Activated naive CD4-positive, alpha-beta T cell treated with anti-CD3 and anti-CD28 coated beads, Interleukin-2, amount 10 ng/mL, durations not matched to agents 7 days and 5 days (primary cell): ENCODE measurements around the gene IKZF1.

Experiments
- CTCF ChIA-PET: fragments of 350-600 bp; sonication (Branson Sonifier 250); formaldehyde crosslinking; loops from one replicate; lab custom pipeline; 2021; ENCODE audit warnings: antibody characterized with exemption; lab: Charles Lee
- DNase-seq: peaks from one replicate; pipeline ENCODE4 v3.0.0-alpha.2; 2020
- H3K27ac Mint-ChIP-seq: one replicate; pipeline ENCODE4 v1.8.0; 2021; ENCODE audit warnings: mild to moderate bottlenecking, moderate library complexity, mixed read lengths
- H3K27me3 Mint-ChIP-seq: one replicate; pipeline ENCODE4 v1.8.0; 2021; ENCODE audit warnings: mild to moderate bottlenecking, mixed read lengths
- H3K36me3 Mint-ChIP-seq: one replicate; pipeline ENCODE4 v1.8.0; 2021; ENCODE audit warnings: mixed read lengths
- H3K4me1 Mint-ChIP-seq: one replicate; pipeline ENCODE4 v1.8.0; 2021; ENCODE audit warnings: mixed read lengths
- H3K4me3 Mint-ChIP-seq: one replicate; pipeline ENCODE4 v1.8.0; 2021; ENCODE audit warnings: mild to moderate bottlenecking, moderate library complexity, mixed read lengths
- H3K9me3 Mint-ChIP-seq: one replicate; pipeline ENCODE4 v1.8.0; 2021; ENCODE audit warnings: mixed read lengths

Gene IKZF1

DNA sequence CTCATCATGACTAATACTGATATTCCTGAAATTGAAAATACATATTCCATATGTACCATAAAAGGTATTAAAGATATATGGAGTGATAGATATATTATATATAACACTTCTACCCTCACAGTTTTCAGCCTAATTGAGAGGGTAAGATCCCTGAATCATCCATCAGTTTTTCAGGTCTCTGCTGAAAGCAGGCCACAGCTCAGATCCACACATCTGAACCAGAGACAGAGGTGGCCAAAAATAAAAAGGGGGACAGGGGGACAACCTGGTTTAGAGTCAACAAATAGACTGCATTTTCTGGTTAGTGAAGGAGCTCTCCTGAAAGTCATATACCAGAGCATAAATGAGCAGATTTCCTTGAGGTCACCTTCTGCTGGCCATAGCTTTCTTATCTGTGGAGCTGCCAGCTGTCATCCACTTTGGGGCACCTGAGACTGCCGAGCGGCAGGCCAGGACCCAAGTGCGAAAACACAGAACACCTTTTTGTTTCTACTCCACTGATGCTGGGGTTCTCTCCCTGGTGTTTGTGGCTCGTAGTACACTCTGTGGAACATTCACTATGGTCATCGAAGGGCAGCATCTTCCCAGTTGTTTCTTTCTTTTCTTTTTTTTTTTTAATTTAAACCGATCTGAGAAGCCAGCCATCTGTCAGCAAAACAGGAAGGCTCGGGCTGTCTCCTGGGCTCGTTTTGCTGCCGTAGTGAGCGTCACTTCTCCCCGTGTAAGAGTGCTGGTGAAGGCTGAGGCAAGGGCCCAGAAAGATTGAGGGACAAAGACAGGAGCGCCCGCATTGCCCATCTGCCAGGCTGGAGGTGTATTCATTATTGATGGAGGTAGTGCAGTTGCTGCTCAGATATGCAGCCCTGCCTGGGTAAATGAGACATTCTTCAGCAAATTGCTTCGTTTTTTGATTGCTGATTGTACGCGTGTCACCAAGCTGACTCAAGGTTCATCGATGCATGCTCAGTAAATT, 13.5 kb downstream of the IKZF1 start:
- Mint-ChIP-seq H3K27me3 (no peaks in the 10 kb centered on the region), H3K27ac (peak overlapping the region; percentile 99), H3K4me3 (peak overlapping the region; percentile 99), H3K36me3 (peaks cover 83% of the 10 kb centered on the region), H3K9me3 (no peaks in the 10 kb centered on the region), H3K4me1 (peaks cover 96% of the 10 kb centered on the region)
- DNase-seq: peak; percentile 61
- CTCF ChIA-PET: interaction anchor here (0.6 to 3.6 kb wide), 15 partner anchors 7 to 112 kb away, joined by 3 to 20 read pairs (median 3); partner anchors contain the start of gene IKZF1

DNA sequence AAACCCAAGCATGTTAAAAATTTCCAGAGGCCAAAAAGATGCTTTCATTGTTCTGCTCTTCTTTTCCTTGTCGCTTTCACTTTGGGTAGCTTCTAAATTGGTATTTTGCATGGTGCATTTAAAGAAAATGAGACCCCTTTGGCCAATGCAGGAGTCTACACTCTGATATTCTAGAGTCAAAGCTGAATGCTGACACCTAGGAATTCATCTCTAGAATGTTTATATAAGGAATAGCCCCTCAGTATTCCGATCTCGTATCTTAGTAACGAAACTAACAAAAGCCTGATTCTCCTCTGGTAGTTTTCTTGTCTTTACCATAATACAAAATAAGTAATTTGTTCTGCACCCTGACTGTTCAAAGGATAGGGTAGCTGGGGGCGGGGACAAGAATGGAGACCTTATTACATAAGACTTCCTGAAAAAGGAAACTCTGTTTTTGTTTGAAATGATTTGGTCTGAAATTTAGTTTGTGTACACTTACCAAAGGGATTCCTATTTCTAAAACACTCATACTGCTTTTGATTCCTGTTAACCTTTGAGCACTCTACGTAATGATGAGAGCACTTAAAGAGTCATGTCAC, 17.1 kb downstream of the IKZF1 start:
- Mint-ChIP-seq H3K4me1 (peaks cover 94% of the 10 kb centered on the region), H3K4me3 (peak overlapping the region; percentile 53), H3K27me3 (no peaks in the 10 kb centered on the region), H3K9me3 (no peaks in the 10 kb centered on the region), H3K36me3 (peaks cover 77% of the 10 kb centered on the region), H3K27ac (peak overlapping the region; percentile 84)
- CTCF ChIA-PET: interaction anchor here (0.7 to 2.6 kb wide), 5 partner anchors 9 to 119 kb away, joined by 3 to 13 read pairs (median 5); no protein-coding TSS in a partner anchor
- peak; percentile 67 for DNase-seq

DNA sequence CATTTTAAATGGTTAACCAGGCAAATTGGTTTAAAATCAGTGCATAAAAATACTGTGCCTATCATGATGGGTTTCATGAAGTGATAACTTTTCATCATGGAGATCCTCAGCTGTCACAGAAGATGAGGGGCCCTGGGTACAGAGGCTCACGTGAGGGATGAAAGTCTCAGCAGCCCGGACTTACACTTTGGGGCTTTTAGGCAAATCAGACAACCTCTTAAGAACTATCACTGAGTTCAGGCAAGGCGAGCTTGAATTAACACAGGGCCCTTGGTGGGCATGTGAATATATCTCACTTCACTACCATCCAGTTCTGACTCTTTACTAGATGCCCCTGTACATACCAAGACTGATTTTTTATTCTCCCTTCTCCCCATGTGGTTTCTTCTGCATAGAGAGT, 19.6 kb downstream of the IKZF1 start:
- CTCF ChIA-PET: no interaction called here

DNA sequence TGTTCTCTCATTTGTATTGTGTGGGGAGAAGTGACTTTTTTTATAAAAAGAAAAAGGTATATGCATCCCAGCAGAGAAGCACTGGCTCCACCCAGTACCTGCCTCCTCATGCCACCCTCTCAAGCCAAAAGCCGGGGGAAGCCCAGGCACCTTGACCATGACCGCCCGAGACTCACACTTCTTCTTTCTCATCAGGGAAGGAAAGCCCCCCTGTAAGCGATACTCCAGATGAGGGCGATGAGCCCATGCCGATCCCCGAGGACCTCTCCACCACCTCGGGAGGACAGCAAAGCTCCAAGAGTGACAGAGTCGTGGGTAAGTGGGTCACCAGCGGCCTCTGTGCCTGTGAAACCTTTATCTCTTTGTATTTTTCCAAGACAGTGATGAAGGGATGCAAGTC, 22.9 kb downstream of the IKZF1 start:
- H3K27ac Mint-ChIP-seq: peak overlapping the region; percentile 49
- H3K27me3 Mint-ChIP-seq: no peaks in the 10 kb centered on the region
- H3K9me3 Mint-ChIP-seq: no peaks in the 10 kb centered on the region
- peaks cover 79% of the 10 kb centered on the region for H3K36me3 Mint-ChIP-seq
- peaks cover 64% of the 10 kb centered on the region for H3K4me1 Mint-ChIP-seq
- CTCF ChIA-PET: interaction anchor here (1.0 kb wide), 2 partner anchors 32 to 41 kb away, joined by 3 to 4 read pairs; no protein-coding TSS in a partner anchor
- no peak for DNase-seq
- H3K4me3 Mint-ChIP-seq: no peak overlapping the region

More for the DNA sequence above, 19.6 kb downstream of the IKZF1 start:
- Mint-ChIP-seq H3K27ac (peak overlapping the region; percentile 17), H3K4me1 (peaks cover 94% of the 10 kb centered on the region), H3K36me3 (peaks cover 78% of the 10 kb centered on the region), H3K9me3 (no peaks in the 10 kb centered on the region), H3K4me3 (no peak overlapping the region), H3K27me3 (no peaks in the 10 kb centered on the region)
- DNase-seq: no peak

DNA sequence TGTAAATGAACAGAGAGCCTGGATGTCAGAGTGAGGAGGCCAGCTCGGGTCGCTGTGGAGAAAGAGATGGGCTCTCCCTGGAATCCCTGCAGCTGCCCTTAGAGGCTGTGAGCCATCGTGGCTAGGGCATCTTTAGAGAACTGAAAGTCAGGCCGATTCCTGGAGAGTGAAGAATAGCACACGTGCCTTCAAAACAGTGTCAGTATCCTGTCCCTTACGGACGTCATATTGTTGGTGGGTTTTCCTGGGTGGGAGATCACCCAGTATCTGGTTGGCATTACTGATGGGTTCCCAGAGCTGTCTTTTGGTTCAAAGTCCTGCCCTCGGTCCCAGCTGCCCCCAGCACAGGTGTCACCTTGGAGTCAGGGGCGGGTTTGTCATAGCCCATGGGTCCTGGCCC, 25.3 kb downstream of the IKZF1 start:
- CTCF ChIA-PET: interaction anchor here (1.4 to 3.0 kb wide), 3 partner anchors 21 to 124 kb away, joined by 4 to 15 read pairs (median 6); no protein-coding TSS in a partner anchor
- no peak overlapping the region for H3K4me3 Mint-ChIP-seq
- peaks cover 40% of the 10 kb centered on the region for H3K4me1 Mint-ChIP-seq
- peaks cover 59% of the 10 kb centered on the region for H3K36me3 Mint-ChIP-seq
- H3K27ac Mint-ChIP-seq: no peak overlapping the region
- DNase-seq: no peak
- no peaks in the 10 kb centered on the region for H3K27me3 Mint-ChIP-seq
- no peaks in the 10 kb centered on the region for H3K9me3 Mint-ChIP-seq

DNA sequence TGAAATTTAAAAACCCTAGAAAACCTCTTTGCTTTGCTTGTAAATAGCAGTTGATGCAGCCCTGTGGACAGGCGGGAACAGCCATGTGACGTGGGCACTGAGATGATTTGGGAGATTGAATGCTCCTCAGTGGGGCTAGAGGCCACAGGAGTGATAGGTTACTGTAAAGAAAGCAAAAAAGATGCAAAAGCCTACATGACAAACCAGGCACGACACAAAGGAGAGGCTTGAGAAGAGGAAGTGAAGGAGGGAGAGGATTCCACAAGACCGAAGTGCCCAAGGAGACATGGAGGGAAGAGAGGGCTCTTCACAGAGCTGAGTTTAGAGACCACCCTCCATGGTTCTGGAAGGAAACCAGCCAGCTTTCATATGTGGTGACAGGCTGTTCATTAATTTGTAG, 25.7 kb downstream of the IKZF1 start:
- H3K36me3 Mint-ChIP-seq: peaks cover 56% of the 10 kb centered on the region
- no peak overlapping the region for H3K27ac Mint-ChIP-seq
- CTCF ChIA-PET: interaction anchor here (1.4 to 3.0 kb wide), 4 partner anchors 9 to 124 kb away, joined by 4 to 15 read pairs (median 10); no protein-coding TSS in a partner anchor
- peaks cover 35% of the 10 kb centered on the region for H3K4me1 Mint-ChIP-seq
- no peaks in the 10 kb centered on the region for H3K27me3 Mint-ChIP-seq
- no peak overlapping the region for H3K4me3 Mint-ChIP-seq
- no peak for DNase-seq
- no peaks in the 10 kb centered on the region for H3K9me3 Mint-ChIP-seq

DNA sequence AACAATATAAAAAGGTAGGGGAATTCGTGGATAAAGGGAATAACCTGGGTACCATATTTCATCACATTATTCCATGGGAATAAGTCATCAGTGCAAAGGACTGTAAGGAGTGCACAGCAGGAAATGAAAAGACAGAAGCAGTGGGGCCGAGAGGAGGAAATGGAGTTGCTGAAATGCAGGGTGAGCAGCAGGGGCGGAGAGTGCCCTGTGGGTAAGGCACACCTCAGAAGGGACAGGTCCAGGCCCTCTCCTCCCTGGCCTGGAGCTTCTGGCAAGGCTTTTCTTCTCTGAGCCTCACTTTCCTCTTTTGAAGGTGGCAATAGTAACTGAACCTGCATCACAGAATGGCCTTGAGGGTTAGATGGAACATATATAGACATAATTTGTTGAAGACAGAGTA, 26.2 kb downstream of the IKZF1 start:
- Mint-ChIP-seq H3K4me1 (peaks cover 32% of the 10 kb centered on the region), H3K9me3 (no peaks in the 10 kb centered on the region), H3K27me3 (no peaks in the 10 kb centered on the region), H3K4me3 (no peak overlapping the region), H3K36me3 (peaks cover 56% of the 10 kb centered on the region), H3K27ac (no peak overlapping the region)
- DNase-seq: no peak
- CTCF ChIA-PET: interaction anchor here (0.6 to 3.0 kb wide), 11 partner anchors 9 to 811 kb away, joined by 3 to 15 read pairs (median 4); no protein-coding TSS in a partner anchor

DNA sequence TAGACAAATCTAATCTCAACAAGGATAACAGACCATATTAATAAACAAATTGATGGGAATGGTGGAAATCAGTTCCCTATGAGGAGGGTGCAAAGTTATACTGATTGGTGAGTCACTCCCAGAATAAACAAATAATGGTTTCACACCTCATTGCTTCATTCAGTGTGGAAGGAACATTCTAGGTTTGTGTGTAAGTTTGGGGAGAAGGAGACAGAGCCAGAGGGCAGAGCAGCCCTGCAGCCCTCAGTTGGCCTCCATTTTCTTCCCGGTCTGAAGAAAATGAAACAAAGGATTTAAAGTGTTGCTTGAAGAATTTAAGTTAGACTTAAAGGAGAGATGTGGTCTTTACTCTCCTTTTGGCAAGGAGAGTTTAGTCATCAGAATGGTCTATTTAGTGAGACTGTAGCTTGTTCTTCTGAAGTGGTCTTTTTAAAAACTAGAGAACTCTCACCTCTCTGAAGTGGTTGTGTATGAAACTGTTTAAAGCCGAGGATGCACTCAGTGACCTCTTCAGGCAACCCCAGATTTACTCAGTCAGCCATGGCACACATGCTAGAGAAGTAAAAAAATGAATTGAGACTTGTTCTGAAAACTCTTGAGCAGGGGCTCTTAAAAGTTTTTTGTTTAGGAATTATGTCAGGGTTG, 27.2 kb downstream of the IKZF1 start:
- DNase-seq: peak; percentile 67
- Mint-ChIP-seq H3K27ac (no peak overlapping the region), H3K36me3 (peaks cover 55% of the 10 kb centered on the region), H3K9me3 (no peaks in the 10 kb centered on the region), H3K27me3 (no peaks in the 10 kb centered on the region), H3K4me1 (peaks cover 23% of the 10 kb centered on the region), H3K4me3 (no peak overlapping the region)
- CTCF ChIA-PET: interaction anchor here (1.1 to 3.0 kb wide), 9 partner anchors 10 to 126 kb away, joined by 3 to 15 read pairs (median 4); no protein-coding TSS in a partner anchor

DNA sequence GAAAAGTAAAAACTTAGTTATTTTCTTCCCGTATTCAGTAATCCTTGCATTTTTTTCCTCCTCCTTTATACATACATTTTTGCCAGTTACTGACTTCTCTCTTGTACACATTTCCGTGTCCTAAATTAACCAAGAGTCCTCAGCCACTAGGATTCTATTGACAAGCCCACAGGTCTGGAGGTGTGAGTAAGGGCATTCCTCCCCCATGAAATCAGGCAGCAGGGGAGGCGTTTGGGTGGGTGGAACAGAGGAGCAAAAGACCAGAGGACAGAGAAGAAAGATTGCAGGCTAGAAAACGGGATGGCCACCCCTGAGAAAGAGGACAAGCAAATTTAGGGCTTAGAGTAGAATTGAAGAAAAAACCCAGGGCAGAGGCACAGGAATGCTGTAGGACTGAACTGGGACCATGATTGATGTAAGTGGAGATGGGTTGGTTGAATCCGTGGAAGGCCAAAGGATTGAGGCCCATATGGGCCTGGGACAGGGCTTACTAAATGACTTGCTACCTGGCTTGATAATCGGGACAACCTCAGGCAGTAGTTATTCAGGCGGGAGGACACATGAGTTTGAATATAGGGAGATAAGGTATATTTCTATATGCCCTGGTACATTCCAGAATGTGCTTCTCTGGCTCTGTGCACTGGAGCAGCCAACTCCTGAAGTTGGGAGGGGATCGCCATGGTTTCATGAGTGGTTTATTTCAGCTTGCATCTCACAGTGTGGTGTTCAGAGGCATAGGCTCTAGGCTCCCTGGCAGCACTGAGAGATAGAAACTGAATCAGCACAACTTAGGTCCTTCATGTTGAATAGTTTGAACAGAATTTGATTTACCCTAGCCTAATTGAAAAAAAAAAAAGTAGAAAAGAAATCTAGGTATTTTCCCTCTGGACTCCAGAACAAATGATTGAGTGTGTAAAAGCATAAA, 28.0 kb downstream of the IKZF1 start:
- Mint-ChIP-seq H3K36me3 (peaks cover 58% of the 10 kb centered on the region), H3K27ac (no peak overlapping the region), H3K27me3 (no peaks in the 10 kb centered on the region), H3K4me1 (peaks cover 16% of the 10 kb centered on the region), H3K4me3 (no peak overlapping the region), H3K9me3 (no peaks in the 10 kb centered on the region)
- DNase-seq: no peak
- CTCF ChIA-PET: interaction anchor here (1.4 to 3.0 kb wide), 5 partner anchors 15 to 127 kb away, joined by 3 to 15 read pairs (median 4); no protein-coding TSS in a partner anchor

DNA sequence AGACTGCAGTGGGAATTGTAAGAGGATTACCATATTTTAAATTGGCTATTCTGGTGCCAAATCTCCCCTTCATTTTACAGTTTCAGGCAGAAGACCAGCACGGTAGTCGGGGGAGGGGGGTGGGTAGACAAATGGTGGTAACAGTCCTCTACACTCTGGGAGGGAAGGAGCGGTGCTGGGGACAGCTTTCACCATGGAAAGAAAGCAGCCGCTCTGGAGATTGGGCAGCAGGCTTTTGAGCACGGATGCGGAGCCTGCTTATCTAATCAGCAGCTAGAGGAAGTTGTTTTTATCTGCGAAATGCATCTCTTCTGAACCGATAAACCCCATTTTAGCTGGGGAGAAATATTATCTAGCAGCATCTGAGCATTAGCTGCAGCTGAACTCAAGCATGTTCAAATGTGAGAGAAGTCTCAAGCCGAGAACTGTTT, 28.7 kb downstream of the IKZF1 start:
- H3K27me3 Mint-ChIP-seq: no peaks in the 10 kb centered on the region
- H3K27ac Mint-ChIP-seq: no peak overlapping the region
- peak; percentile 67 for DNase-seq
- no peaks in the 10 kb centered on the region for H3K9me3 Mint-ChIP-seq
- H3K36me3 Mint-ChIP-seq: peaks cover 57% of the 10 kb centered on the region
- CTCF ChIA-PET: interaction anchor here (0.8 to 1.6 kb wide), 2 partner anchors 23 to 36 kb away, joined by 3 read pairs; no protein-coding TSS in a partner anchor
- no peak overlapping the region for H3K4me3 Mint-ChIP-seq
- peaks cover 9% of the 10 kb centered on the region for H3K4me1 Mint-ChIP-seq

DNA sequence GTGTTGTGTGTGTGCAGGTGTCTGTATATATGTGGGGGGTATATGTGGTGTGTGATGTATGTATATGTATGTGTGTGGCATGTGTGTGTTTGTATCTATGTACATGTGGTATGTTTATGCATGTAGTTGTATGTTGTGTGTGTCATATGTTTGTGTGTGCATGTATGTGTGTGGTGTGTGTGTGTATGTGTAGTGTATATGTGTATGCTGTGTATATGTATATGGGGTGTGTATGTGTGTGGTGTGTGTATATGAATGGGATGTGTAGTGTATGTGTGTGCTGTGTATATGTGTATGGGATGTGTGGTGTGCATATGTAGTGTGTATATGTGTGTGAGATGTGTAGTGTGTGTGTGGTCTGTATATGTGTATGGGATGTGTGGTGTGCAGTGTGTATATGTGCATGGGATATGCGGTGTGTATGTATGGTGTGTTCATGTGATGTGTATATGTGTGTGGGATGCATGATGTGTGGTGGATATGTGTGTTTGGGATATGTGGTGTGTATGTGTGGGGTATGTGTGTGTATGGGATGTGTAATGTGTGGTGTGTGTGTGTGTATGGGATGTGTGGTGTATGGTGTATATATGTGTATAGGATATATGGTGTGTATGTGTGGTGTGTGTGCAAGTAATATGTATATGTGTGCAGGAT, 30.0 kb downstream of the IKZF1 start:
- Mint-ChIP-seq H3K36me3 (peaks cover 60% of the 10 kb centered on the region), H3K4me3 (no peak overlapping the region), H3K9me3 (no peaks in the 10 kb centered on the region), H3K4me1 (no peaks in the 10 kb centered on the region), H3K27ac (no peak overlapping the region), H3K27me3 (no peaks in the 10 kb centered on the region)
- CTCF ChIA-PET: interaction anchor here (1.6 kb wide), 1 partner anchor 24 kb away, joined by 3 read pairs; no protein-coding TSS in a partner anchor
- no peak for DNase-seq

DNA sequence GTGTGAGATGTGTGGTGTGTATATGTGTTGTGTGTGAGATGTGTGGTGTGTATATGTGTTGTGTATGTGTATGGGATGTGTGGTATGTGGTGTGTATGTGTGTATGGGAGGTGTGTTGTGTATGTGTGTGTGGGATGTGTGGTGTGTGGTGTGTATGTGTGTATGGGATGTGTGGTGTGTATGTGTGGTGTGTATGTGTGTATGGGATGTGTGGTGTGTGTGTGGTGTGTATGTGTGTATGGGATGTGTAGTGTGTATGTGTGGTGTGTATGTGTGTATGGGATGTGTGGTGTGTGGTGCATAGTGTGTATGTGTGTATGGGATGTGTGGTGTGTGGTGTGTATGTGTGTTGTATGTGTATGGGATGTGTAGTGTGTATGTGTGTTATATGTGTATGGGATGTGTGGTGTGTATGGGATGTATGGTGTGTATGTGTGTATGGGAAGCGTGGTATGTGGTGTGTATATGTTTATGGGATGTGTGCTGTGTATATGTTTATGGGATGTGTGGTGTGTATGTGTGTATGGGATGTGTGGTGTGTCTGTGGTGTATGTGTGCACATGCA, 30.8 kb downstream of the IKZF1 start:
- DNase-seq: no peak
- H3K4me3 Mint-ChIP-seq: no peak overlapping the region
- no peaks in the 10 kb centered on the region for H3K4me1 Mint-ChIP-seq
- H3K27ac Mint-ChIP-seq: no peak overlapping the region
- H3K27me3 Mint-ChIP-seq: no peaks in the 10 kb centered on the region
- CTCF ChIA-PET: interaction anchor here (0.9 to 3.9 kb wide), 3 partner anchors 11 to 130 kb away, joined by 4 to 15 read pairs (median 5); no protein-coding TSS in a partner anchor
- H3K36me3 Mint-ChIP-seq: peaks cover 53% of the 10 kb centered on the region
- no peaks in the 10 kb centered on the region for H3K9me3 Mint-ChIP-seq
